T-helper 1 cell treated with Interleukin-12 subunit alpha and Interleukin-12 subunit beta and Interleukin-4 antibody, amounts not matched to agents 30 μg/mL and 1 μg/mL, for 36 hours (primary cell): ENCODE data around the gene DNAH8.
A peak's percentile ranks its signal among the peaks of the same experiment; 100 is the strongest.

Experiments
- H3K27ac Mint-ChIP-seq: one replicate; pipeline ENCODE4 v1.8.0; 2021; ENCODE audit warnings: mild to moderate bottlenecking, mixed read lengths
- H3K27me3 Mint-ChIP-seq: one replicate; pipeline ENCODE4 v1.8.0; 2021; ENCODE audit warnings: low read depth, mixed read lengths
- H3K36me3 Mint-ChIP-seq: one replicate; pipeline ENCODE4 v1.8.0; 2021; ENCODE audit warnings: low read depth, mixed read lengths
- H3K4me1 Mint-ChIP-seq: one replicate; pipeline ENCODE4 v1.8.0; 2021; ENCODE audit warnings: low read depth, mixed read lengths
- H3K4me3 Mint-ChIP-seq: one replicate; pipeline ENCODE4 v1.8.0; 2021; ENCODE audit warnings: mild to moderate bottlenecking, moderate library complexity, mixed read lengths
- H3K9me3 Mint-ChIP-seq: one replicate; pipeline ENCODE4 v1.8.0; 2021; ENCODE audit warnings: mixed read lengths

The DNAH8 gene

GRCh38 chr6:38753707-38754106 is 38.6 kb downstream of the DNAH8 start:
- no peaks in the 10 kb centered on the region for H3K36me3 Mint-ChIP-seq
- H3K4me1 Mint-ChIP-seq, result no peaks in the 10 kb centered on the region
- peaks cover 4% of the 10 kb centered on the region for H3K9me3 Mint-ChIP-seq
- H3K27ac Mint-ChIP-seq, result no peak overlapping the region
- no peak overlapping the region for H3K4me3 Mint-ChIP-seq
- H3K27me3 Mint-ChIP-seq, result no peaks in the 10 kb centered on the region

DNA sequence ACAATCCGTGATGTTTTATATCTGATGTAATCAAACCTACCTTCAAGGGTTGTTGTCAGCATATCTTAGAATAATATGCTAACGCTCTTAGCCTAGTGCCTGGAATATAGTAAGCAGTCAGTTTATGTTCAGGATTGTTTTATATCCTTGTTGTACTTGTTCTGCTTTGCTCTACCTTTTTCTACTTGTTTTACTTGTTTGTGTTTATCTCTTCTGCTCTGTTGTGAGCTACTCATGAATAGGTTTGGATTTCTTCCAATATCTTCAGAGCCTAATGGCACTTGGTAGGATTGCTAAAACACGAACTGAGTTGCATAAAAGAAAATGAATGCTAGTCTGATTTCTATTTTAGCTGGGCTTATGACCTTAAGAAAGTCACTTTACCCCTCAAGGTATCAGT is 40.1 kb downstream of the DNAH8 start:
- Mint-ChIP-seq H3K27me3 (no peaks in the 10 kb centered on the region), H3K36me3 (no peaks in the 10 kb centered on the region), H3K4me3 (no peak overlapping the region), H3K9me3 (peaks cover 4% of the 10 kb centered on the region), H3K27ac (no peak overlapping the region), H3K4me1 (no peaks in the 10 kb centered on the region)

GRCh38 chr6:38755874-38756273 is 40.8 kb downstream of the DNAH8 start:
- H3K4me3 Mint-ChIP-seq, result no peak overlapping the region
- no peak overlapping the region for H3K27ac Mint-ChIP-seq
- peaks cover 5% of the 10 kb centered on the region for H3K4me1 Mint-ChIP-seq
- H3K27me3 Mint-ChIP-seq, result no peaks in the 10 kb centered on the region
- no peaks in the 10 kb centered on the region for H3K36me3 Mint-ChIP-seq
- peaks cover 4% of the 10 kb centered on the region for H3K9me3 Mint-ChIP-seq

DNA sequence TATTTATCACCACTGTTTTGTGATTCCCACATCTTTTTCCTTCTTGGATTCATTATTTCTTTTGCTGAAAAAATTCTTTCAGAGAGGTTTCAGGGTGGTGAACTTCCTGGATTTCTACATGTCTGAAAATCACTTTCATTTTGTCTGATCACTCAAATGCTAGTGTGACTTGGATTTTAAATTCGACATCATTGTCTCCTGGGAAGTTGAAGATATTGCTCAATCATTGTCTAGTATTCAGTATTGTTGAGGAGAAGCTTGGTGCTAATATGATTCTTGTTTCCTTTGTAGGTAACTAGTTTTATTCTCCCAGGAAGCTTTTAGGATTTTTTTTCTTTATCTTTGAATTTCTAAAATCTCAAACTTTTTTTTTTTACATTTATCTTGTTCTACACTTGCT is 45.0 kb downstream of the DNAH8 start:
- Mint-ChIP-seq H3K4me1 (peaks cover 5% of the 10 kb centered on the region), H3K27me3 (peaks cover 3% of the 10 kb centered on the region), H3K27ac (no peak overlapping the region), H3K4me3 (no peak overlapping the region), H3K9me3 (peaks cover 4% of the 10 kb centered on the region), H3K36me3 (no peaks in the 10 kb centered on the region)

- H3K4me1 Mint-ChIP-seq, result peaks cover 11% of the 10 kb centered on the region
- H3K9me3 Mint-ChIP-seq, result peaks cover under 1% of the 10 kb centered on the region
- H3K4me3 Mint-ChIP-seq, result no peak overlapping the region
- no peaks in the 10 kb centered on the region for H3K36me3 Mint-ChIP-seq
- H3K27me3 Mint-ChIP-seq, result peaks cover 3% of the 10 kb centered on the region
- H3K27ac Mint-ChIP-seq, result no peak overlapping the region
Observed at GRCh38 chr6:38762848-38763247, 47.7 kb downstream of the DNAH8 start.

GRCh38 chr6:38767560-38767959 is 52.4 kb downstream of the DNAH8 start:
- Mint-ChIP-seq H3K9me3 (peaks cover 3% of the 10 kb centered on the region), H3K27ac (peak overlapping the region; percentile 13), H3K27me3 (peaks cover 3% of the 10 kb centered on the region), H3K36me3 (no peaks in the 10 kb centered on the region), H3K4me1 (peaks cover 13% of the 10 kb centered on the region), H3K4me3 (no peak overlapping the region)

- H3K27me3 Mint-ChIP-seq, result no peaks in the 10 kb centered on the region
- H3K4me1 Mint-ChIP-seq, result peaks cover 3% of the 10 kb centered on the region
- no peak overlapping the region for H3K4me3 Mint-ChIP-seq
- H3K27ac Mint-ChIP-seq, result no peak overlapping the region
- no peaks in the 10 kb centered on the region for H3K36me3 Mint-ChIP-seq
- peaks cover 3% of the 10 kb centered on the region for H3K9me3 Mint-ChIP-seq
Observed at GRCh38 chr6:38773338-38773737, 58.2 kb downstream of the DNAH8 start.

GRCh38 chr6:38774929-38775707 is 60.0 kb downstream of the DNAH8 start:
- H3K36me3 Mint-ChIP-seq, result no peaks in the 10 kb centered on the region
- H3K9me3 Mint-ChIP-seq, result no peaks in the 10 kb centered on the region
- H3K4me3 Mint-ChIP-seq, result no peak overlapping the region
- H3K4me1 Mint-ChIP-seq, result no peaks in the 10 kb centered on the region
- H3K27ac Mint-ChIP-seq, result no peak overlapping the region
- H3K27me3 Mint-ChIP-seq, result peaks cover 6% of the 10 kb centered on the region

DNA sequence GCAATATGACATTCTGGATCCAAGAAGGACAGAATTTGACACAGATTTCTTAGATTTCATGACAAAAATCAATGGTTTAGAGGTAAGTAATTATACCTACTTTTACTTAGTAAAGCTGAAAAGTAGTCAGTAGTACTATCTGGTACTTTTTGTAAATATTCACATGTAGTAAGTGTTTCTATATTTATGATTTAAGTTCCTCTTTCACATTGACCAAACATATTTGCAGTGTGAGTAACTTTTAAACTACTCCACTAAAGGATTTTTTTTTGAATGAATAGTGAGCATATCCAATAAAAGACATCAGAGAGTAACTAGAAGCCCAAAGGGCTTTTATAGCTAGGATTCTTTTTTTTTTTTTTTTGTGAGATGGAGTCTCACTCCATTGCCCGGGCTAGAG is 60.8 kb downstream of the DNAH8 start:
- Mint-ChIP-seq H3K9me3 (no peaks in the 10 kb centered on the region), H3K27ac (no peak overlapping the region), H3K27me3 (peaks cover 10% of the 10 kb centered on the region), H3K36me3 (no peaks in the 10 kb centered on the region), H3K4me1 (no peaks in the 10 kb centered on the region), H3K4me3 (no peak overlapping the region)

GRCh38 chr6:38776515-38776914 is 61.4 kb downstream of the DNAH8 start:
- no peak overlapping the region for H3K4me3 Mint-ChIP-seq
- no peaks in the 10 kb centered on the region for H3K9me3 Mint-ChIP-seq
- peaks cover 10% of the 10 kb centered on the region for H3K27me3 Mint-ChIP-seq
- no peak overlapping the region for H3K27ac Mint-ChIP-seq
- H3K36me3 Mint-ChIP-seq, result no peaks in the 10 kb centered on the region
- no peaks in the 10 kb centered on the region for H3K4me1 Mint-ChIP-seq

DNA sequence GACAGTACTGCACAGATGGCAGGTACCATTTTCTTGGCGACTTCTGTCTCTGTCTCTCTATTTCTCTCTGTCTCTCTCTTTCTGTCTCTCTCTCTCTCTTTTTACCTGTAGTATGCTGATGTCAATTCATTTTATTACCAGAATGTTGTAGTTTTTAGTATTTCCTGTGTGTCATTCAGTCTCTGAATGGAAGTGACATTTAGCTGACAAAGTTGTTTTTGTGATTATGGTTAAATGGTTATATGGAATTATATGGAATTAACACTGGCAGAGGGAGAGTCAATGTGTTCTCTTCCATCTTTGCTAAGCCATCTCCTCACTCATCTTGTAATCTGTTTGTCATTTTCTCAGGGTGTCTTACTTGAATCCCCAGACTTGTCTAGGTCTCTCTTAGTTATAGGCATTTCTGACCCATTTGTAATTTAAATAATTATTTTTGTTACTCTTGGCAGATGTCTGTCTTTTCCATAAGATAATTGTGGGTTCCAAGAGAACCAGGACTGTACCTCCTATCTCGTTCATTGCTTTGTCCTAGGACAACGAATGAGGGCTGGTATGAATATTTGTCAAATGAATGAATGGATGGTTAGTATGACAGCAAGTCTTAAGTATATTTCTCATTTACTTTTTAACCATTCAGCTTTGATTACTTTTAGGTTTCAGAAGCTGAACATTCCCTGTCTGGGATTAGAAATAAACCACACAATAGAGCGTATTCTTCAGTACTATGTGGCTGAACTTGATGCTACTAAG is 64.4 kb downstream of the DNAH8 start:
- Mint-ChIP-seq H3K27me3 (peaks cover 19% of the 10 kb centered on the region), H3K36me3 (no peaks in the 10 kb centered on the region), H3K4me3 (no peak overlapping the region), H3K9me3 (no peaks in the 10 kb centered on the region), H3K4me1 (no peaks in the 10 kb centered on the region), H3K27ac (no peak overlapping the region)

DNA sequence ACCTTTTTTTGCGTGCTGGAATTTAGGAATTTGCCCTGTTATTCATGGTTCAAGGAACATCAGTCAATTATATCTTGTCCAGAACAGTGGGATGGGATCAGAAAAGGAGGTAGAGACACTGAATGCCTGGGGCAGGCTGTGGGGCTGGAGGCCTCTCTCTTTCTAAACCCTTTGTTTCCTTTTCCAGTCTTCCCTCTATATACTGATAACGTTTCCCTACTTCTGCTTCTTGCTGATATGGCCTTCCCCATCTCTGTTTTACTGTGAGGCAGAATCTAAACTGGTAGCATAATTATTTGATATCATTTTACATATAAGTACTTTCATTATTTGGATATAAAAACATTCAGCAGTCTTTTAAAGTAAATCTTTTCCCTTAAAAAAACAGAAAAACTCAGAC is 67.5 kb downstream of the DNAH8 start:
- Mint-ChIP-seq H3K36me3 (no peaks in the 10 kb centered on the region), H3K4me3 (no peak overlapping the region), H3K9me3 (no peaks in the 10 kb centered on the region), H3K4me1 (no peaks in the 10 kb centered on the region), H3K27ac (no peak overlapping the region), H3K27me3 (peaks cover 33% of the 10 kb centered on the region)

DNA sequence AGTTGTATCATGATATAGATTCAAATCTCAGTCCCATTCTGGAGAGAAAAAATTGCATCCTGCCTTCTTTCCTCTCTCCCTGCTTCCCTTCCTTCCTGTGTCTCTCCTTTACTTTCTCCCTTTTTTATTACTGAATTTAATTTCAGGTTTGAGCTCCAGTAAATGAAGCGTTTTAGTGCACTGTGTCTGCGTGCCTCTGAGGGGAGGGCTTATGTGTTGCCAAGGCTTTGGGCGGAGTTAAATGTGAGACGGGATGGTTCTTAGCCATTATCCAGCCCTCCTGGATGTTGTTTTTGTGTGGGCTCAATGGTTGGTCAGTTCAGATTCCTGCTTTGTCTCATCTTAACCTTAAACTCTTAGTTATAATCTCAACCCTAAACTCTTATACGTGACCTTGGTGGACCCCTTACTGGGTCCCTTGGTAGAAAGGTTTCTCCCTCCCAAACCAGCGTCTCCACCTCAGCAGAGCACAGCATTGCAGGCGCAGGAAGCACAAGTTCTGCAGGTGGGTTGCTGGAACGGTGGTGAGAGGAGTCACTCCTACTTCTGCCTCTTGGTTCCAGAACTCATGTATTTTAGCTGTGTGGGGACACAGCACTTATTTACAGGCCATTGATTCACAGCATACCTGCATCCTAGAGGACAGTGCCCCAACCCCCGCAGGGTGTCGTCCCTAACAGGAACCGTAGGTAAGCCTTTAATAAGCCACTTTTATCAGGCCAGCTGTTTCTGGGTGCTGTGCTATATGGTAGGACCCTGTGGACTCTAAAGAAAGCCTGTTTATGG is 68.5 kb downstream of the DNAH8 start:
- peaks cover 37% of the 10 kb centered on the region for H3K27me3 Mint-ChIP-seq
- H3K4me1 Mint-ChIP-seq, result no peaks in the 10 kb centered on the region
- H3K36me3 Mint-ChIP-seq, result no peaks in the 10 kb centered on the region
- no peaks in the 10 kb centered on the region for H3K9me3 Mint-ChIP-seq
- H3K4me3 Mint-ChIP-seq, result no peak overlapping the region
- no peak overlapping the region for H3K27ac Mint-ChIP-seq

GRCh38 chr6:38784506-38785235 is 69.6 kb downstream of the DNAH8 start:
- Mint-ChIP-seq H3K4me3 (no peak overlapping the region), H3K27ac (no peak overlapping the region), H3K9me3 (no peaks in the 10 kb centered on the region), H3K4me1 (no peaks in the 10 kb centered on the region), H3K36me3 (no peaks in the 10 kb centered on the region), H3K27me3 (peaks cover 39% of the 10 kb centered on the region)
